HS-27A (cell line): Measurements from ENCODE around the gene BTBD9.

Experiments used
- DNase-seq: peaks from one replicate; pipeline ENCODE4 v3.0.0-alpha.2; 2012; ENCODE audit warnings: low read depth, missing footprints

The BTBD9 gene

DNA sequence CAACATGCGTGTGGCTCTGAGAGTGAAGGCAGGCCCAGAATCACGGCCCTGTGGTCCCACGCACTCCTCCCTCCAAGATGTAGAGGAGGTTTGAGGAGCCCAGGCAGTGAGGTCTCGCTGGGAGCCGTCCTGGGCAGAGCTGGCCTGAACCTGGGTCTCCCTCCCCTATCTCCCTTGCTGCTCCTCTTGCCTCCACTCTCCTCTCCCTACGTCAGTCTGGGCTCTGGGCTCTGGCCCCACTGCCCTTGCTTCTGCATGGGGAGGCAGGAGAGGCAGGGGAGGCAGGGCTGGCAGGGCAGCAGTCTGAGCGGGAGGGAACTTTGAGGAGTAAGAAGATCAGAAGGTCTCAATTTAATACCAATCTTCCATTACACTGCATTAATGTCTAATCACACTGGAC, 445.1 kb downstream of the BTBD9 start:
- no peak for DNase-seq

GRCh38 chr6:38194282-38194572, 445.5 kb downstream of the BTBD9 start:
- no peak for DNase-seq

- no peak for DNase-seq
Measured at GRCh38 chr6:38193481-38194281, 446.0 kb downstream of the BTBD9 start.

- DNase-seq: no peak
Measured at GRCh38 chr6:38193051-38193450, 446.7 kb downstream of the BTBD9 start.

DNA sequence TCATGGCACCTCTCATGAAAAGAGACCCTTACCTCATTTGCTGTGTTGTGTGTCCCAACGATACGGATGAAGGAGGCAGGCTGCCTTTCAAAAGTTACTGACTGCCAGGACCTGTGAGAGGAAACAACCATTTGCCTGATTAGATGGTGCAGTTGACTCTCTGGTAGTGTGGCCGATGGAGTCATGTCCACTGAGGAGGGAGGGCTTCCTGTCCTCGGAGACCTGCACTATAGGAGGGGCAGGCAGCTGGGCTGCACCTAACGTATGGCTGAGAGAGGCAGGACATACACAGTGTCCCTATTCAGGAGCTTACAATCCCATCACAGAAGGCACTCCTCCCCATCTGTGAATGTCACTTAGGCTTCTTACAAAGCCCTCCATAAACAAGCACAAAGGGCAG, 447.2 kb downstream of the BTBD9 start:
- no peak for DNase-seq

DNA sequence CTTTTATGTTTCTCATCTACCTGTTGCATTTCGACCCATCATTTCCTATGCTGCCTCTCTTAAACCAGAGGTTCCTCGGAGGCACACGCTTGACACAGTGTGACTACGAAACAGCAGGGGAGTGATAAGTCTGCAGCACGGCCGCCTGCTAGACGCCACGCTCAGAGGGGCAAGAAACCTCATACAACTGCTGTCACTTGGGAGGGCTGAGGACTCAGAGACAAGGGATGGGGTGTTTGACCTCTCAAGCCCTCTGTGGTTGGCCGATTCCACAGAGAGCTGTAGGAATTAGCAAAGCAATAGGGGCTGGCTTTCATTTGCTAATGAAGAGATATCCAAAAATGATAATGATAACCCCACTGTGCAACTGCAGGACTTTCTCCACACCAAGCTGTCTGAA, 447.7 kb downstream of the BTBD9 start:
- no peak for DNase-seq

DNA sequence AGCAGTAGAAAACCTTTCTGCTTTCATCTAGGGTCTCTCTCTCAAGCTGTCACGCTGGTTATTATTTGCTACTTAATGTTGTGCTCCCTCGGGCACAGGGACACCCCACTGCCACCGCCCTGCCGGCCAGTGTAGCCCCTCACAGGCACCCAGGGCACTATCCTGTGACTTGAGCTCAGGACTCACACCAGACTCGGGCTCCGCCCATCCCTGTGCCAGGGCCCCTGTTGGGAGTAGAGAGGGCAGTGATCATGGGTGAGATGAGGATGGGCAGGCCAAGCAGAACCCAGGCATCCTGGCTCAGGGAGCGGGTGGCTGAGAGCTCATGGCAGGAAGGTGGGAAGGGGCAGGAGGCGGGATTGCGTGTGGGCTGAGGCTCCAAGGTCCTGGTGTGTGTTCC, 448.3 kb downstream of the BTBD9 start:
- DNase-seq: no peak

DNA sequence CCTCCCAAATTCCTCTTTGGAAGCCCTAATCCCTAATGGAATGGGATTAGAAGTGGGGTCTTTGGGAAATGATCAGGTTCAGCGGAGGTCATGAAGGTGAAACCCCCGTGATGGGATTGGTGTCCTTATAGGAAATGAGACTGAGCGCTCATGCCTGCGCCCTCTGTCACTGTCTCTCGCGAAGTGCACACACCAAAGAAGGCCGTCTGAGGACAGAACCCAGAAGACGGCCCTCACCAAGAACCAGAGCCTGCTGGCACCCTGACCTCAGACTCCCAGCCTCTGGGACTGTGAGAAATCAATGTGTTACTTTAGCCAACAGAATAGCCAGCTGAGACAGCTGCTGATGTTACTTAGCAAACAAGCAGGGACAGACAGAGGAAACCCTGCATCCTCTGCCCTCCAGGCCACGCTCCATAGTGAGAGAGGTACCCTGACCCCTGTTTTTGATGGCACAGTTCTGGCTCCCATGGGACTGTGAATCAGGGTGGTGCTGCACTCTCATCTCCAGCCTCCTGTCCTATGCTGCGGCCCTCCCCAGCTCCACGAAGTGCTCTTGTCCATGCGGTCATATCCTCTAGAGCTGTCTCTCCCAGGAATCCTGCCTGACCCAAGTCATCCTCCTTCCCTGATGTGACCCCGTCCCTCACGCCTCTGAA, 450.9 kb downstream of the BTBD9 start:
- no peak for DNase-seq

DNA sequence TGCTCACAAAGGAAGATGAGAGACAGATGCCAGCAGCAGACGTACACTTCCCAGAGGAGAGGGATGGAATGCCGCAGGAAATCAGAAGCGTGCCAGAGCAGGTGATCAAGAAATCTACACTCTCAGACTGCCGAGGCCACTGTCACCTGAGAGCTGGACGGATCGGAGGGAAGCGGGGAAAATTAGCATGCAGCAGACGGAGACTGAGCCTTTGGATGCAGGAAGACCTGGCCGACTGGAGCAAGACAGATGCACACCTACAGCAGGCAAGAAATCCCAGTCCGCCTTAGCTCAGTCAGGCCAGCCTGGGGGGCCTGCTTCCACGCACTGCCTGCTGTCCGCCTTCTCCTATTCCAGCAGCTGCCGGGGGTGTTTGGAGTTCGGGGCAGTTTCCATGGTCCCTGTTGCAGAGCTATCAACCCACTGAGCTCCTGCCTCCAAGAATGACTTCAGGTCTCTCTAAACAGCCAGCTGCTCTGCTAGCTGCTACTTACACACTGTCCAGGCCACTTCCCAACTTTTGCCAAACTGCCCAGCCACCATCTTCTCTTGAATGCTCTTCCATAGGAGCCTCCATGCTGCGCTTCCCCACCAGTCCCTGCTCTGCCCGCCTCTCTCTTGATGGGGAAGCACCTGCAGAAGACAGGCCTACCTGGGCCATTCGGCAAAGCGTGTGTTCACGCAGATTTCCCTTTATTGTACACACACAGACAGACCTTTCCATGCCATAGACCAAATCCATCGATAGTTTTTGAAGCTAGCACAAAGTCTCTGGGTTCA, 451.7 kb downstream of the BTBD9 start:
- no peak for DNase-seq

- no peak for DNase-seq
Measured at GRCh38 chr6:38187325-38187724, 452.4 kb downstream of the BTBD9 start.

GRCh38 chr6:38185752-38186151, 454.0 kb downstream of the BTBD9 start:
- no peak for DNase-seq

DNA sequence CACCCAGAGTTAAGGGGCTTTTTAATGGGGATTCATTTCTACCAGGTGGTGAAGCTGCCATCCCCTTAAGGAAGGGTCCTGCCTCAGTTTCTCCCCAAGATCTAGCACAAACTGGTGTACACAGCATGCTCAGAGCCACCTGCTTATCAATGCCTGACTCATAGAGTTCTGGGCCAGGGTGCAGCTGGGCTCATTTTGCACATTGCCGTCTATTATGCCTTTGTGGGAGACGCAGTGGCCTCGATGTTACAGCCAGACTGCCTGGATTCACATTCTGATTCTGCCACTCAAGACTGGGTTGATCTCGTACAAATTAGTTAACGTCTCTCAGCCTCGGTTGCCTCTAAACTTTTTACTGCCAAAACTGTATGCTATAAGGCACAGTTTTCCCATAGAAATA, 454.5 kb downstream of the BTBD9 start:
- no peak for DNase-seq

DNA sequence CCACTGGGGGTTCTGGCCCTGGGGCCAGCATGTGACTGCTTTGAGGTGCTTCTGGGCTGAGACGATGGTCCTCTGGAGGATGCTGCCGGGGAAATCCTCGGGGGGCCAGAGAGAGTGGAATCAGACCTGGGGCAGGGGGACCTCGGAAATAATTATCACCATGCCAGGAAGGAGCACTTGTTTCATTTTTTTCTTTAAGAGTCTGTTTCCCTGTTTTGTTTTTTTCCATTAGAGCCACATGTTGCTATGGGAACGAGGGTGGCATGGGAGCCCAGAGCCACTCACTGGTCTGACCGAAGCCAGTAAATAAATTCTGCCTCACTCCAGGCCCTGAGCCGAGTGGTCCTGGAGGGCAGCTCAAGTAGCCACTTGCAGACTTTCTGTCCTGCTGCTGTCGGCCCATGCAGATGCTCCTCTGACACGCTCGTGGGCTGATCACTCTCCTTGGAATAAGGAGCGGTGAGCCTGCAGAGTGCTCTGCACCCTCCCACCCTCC, 455.1 kb downstream of the BTBD9 start:
- no peak for DNase-seq

GRCh38 chr6:38183856-38184584, 455.7 kb downstream of the BTBD9 start:
- DNase-seq: no peak

GRCh38 chr6:38182426-38182825, 457.3 kb downstream of the BTBD9 start:
- DNase-seq: no peak

DNA sequence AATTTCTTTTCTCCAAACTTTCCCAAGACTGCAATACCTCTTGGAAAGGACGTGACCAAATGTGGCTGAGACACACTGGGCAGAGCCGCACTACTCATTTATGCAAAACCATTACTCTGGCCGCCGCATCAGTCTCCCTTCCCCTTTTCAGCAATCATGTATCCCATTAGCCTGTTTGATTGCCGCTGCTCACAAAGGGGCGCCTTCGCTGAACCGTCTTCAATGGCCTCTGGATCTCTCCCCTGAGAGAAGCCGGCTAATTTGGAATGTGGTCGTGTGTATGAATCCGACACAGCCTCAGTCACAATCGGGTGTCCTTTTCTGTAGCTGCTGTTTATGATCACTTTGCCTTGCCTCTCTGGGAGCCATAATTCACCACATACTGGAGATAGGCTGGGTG, 459.1 kb downstream of the BTBD9 start:
- no peak for DNase-seq

- DNase-seq: no peak
Measured at GRCh38 chr6:38179794-38180430, 459.8 kb downstream of the BTBD9 start.

- no peak for DNase-seq
Measured at GRCh38 chr6:38179300-38179699, 460.4 kb downstream of the BTBD9 start.

- DNase-seq: no peak
Measured at GRCh38 chr6:38178584-38178886, 461.2 kb downstream of the BTBD9 start.

GRCh38 chr6:38177882-38178583, 461.7 kb downstream of the BTBD9 start:
- DNase-seq: no peak
